ENCODE measurements around the gene LLGL2.
"Not testable (repeated sequence)": the region's sequence is repeated elsewhere in the genome, so short reads cannot be mapped to it uniquely, and the experiment has no call there.

LLGL2 gene

GRCh38 chr17:75590314-75590761, 64.8 kb downstream of the LLGL2 start:
- no peak for DNase-seq (ENCODE audit: low read depth)

GRCh38 chr17:75590849-75591721, 65.6 kb downstream of the LLGL2 start:
- DNase-seq (ENCODE audit: low read depth) = no peak

- no peak for DNase-seq (ENCODE audit: low read depth)
Measured at GRCh38 chr17:75591722-75592302, 66.3 kb downstream of the LLGL2 start.

DNA sequence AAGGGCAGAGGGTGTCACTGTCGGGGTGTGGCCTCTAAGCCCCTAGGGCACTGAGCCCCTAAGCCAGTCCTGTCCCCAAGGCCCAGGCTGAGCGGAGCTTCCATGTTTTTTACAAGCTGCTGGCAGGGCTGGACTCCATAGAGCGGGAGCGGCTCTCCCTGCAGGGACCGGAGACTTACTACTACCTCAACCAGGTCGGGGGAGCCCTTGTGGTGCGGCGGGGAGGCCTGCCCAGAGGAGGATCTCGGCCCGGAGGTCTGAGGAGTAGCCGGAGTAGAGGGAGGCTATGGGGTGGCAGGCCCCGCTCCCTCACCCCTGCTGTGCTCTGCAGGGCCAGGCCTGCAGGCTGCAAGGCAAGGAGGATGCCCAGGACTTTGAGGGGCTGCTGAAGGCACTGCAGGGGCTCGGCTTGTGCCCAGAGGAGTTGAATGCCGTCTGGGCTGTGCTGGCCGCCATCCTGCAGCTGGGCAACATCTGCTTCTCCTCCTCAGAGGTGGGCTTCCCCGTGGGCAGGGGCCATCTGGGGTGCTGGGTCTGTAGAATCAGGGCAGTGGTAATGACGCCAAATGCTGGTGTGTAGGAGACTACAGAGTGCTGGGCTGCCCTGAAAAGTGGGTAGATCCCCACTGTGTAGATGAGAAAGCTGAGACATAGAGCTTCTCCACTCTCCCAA, 67.0 kb downstream of the LLGL2 start:
- DNase-seq (ENCODE audit: low read depth) = no peak

DNA sequence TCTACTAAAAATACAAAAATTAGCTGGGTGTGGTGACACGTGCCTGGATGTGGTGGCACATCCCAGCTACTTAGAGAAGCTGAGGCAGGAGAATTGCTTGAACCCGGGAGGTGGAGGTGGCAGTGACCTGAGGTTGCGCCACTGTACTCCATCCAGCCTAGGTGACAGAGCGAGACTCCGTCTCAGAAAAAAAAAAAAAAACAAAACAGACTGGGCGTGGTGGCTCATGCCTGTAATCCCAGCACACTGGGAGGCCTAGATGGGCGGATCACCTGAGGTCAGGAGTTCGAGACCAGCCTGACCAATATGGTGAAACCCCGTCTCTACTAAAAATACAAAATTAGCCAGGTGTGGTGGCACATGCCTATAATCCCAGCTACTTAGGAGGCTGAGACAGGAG, 67.9 kb downstream of the LLGL2 start:
- DNase-seq (ENCODE audit: low read depth) = not testable (repeated sequence)

DNA sequence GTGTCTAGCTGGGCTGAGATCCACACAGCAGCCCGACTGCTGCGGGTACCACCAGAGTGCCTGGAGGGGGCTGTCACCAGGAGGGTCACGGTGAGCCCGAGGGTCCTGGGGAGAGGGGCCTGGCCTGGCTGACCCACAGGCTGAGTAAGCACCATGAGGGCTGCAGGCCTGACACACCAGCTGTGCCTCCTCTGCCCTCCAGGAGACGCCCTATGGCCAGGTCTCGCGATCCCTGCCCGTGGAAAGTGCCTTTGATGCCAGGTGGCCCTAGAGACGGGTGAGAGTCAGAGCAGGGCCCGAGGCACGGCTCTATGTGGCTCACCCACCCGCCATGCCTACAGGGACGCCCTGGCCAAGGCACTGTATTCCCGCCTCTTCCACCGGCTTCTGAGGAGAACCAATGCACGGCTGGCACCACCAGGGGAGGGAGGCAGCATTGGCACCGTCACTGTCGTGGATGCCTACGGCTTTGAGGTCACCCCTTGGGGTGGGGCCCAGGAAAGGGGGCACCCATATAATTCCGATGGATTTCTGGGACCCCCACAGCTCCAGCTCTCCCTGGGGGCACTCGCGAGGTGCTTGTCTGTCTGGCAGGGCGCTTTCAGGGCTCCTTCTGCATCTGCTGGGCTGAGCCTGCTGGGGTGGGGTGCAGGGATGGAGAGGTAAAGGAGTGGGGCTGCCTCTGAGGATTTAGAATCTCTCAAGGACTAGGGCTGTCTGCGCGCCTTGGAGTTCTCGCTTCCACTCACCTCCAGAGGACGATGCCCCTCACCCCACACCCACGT, 69.2 kb downstream of the LLGL2 start:
- DNase-seq (ENCODE audit: low read depth) = no peak

GRCh38 chr17:75595284-75595919, 69.9 kb downstream of the LLGL2 start:
- DNase-seq (ENCODE audit: low read depth) = no peak

DNA sequence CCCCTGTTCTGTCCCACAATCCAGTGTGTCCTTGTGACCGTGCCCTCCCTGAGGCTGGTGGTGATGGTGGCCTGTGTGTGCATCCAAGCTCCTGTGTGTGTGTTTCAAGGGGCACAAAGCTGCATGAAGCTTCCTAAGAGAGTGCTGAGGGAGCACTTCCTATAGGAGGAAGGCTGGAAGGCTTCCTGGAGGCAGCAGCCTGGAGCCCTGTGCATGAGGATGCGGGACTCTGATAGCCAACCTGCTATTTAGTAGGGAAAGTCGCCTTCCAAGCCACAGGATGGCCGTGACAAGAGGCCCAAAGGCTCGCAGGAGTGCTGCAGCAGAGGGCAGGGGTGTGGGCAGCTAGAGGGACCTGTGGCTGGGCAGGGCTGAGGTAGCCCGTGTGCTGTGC, 70.4 kb downstream of the LLGL2 start:
- no peak for DNase-seq (ENCODE audit: low read depth)

DNA sequence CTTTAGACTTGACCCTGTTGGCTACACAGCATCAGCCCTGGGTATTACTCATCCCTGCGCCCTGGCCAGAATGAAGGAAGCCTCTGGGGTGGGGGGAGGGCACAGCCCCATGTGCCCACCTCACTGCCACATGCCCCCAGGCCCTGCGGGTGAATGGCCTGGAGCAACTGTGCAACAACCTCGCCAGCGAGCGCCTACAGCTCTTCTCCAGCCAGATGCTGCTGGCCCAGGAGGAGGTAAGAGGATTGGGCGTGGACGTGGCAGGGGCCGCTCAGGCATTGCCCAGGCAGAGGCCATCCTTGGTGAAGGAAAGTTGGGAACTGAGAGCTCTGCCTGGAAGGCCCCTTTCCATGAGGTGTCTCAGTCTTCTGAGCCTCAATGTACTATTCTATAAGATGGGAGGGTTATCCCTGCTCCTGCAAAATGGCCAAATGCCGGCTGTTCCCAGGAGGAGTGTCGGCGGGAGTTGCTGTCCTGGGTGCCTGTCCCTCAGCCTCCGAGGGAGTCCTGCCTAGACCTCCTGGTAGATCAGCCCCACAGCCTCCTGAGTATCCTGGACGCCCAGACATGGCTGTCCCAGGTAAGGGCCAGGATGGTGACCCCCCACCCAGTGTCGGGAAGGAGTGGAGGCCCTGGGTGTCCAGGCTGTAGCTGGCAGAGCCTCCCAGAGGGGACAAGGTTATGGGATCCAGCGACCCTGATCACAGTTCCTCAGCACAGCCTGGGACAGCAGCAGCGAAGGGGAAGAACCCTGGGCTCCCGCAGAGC, 71.0 kb downstream of the LLGL2 start:
- DNase-seq (ENCODE audit: low read depth) = no peak

DNA sequence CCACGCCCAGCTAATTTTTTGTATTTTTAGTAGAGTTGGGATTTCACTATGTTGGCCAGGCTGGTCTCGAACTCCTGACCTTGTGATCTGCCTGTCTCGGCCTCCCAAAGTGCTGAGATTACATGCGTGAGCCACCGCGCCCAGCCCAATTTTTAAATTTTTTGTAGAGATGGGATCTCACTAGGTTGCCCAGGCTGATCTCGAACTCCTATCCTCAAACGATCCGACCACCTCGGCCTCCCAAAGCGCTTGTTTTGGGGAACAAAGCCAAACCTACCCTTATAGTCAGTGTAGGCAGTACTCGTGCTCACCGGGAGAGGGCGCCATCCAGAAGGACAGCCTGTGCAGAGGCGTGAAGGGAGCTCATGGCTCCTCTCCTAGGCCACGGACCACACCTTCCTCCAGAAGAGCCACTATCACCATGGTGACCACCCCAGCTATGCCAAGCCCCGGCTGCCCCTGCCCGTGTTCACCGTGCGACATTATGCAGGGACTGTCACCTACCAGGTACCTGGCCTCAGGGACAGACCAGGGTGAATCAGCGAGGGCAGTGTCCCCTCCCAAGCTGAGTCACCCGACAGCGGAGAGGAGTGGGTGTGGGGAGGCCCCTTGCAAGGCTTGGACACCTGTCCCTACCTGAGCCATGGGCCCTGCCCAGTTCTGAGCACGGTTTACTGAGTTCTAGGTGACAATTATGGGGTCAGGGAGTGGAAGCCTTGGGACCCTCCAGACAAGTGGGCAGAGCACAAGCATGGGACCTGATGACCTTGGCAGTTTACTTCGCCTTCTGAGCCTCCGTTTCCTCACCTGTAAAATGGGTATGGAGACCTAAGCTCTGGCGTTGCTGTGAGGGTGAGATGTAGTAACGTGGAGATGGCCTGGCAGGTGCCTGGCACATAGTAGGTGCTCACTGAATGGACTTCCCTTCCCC, 75.8 kb downstream of the LLGL2 start:
- peak; percentile 44 for DNase-seq (ENCODE audit: low read depth)

DNA sequence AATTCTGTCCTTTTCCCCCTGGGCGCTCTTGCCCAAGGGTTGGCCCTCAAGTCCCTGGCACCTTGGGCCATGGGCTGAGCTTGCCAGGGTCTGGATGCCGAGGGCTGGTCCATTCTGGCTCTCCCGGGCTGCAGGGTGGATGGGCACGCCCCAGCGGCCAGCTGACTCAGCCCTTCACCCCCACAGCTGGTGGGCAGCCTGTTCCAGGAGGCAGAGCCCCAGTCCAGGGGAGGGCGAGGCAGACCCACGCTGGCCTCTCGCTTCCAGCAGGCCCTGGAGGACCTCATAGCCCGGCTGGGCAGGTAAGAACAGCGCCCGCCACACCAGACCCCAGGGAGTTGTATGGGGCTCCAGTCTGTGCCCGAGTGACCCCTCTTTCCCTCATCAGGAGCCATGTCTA, 77.1 kb downstream of the LLGL2 start:
- DNase-seq (ENCODE audit: low read depth) = no peak

- no peak for DNase-seq (ENCODE audit: low read depth)
Measured at GRCh38 chr17:75603123-75603522, 77.6 kb downstream of the LLGL2 start.

- DNase-seq (ENCODE audit: low read depth) = no peak
Measured at GRCh38 chr17:75604034-75604695, 78.7 kb downstream of the LLGL2 start.

DNA sequence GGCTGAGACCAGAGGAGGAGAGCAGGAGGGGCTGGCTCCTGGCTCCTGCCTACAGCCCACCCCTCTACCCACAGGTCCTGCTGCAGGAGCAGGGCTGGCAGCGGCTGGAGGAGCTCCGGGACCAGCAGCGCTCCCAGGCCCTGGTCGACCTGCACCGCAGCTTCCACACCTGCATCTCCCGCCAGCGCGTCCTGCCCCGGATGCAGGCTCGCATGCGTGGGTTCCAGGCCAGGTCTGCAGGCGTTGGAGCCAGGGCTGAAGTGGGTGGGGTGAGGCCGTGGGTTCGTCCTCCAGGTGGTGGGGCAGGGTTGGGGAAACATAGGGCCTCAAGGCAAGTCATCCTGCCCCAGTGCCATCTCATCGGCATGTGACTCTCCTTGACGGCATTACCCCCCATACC, 80.3 kb downstream of the LLGL2 start:
- DNase-seq (ENCODE audit: low read depth) = no peak

GRCh38 chr17:75607086-75607485, 81.6 kb downstream of the LLGL2 start:
- DNase-seq (ENCODE audit: low read depth) = no peak

DNA sequence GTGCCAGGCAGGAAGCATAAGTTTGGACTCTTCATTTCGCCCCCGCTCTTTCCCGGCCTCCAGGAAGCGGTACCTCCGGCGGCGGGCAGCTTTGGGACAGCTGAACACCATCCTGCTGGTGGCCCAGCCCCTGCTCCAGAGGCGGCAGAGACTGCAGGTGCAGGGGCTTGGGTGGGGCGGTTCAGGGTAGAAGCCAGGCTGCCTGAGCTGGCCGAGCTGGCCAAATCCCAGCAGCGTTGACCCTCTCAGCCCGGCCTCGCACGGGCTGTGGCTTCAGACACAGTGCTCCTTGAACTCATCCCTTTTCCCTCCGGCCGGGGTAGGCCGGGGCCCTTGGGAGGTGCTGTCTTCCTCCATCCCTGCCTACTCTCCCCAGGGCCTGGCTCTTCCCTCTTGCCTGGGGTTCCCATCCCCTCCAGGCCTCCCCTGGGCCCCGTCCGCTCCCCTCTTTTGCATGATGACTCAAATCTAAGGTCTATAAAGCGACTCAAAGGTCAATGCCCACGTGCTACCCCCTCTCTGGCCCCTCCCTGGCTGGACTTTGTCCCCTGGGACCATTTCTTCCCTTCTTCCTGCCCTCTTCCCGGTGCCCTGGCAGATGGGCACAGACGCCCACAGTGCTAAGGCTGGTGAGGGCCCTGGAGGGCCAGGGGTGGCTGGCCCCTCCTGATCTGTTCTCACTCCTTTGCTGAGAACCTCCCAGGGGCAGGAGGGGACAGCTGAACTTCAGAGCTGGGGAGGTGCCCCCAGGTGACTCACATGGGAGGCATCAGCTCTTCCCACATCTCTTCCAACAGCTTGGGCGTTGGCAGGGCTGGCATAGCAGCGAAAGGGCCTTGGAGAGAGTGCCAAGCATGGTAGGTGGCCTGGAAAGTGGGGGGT, 84.8 kb downstream of the LLGL2 start:
- DNase-seq (ENCODE audit: low read depth) = no peak

DNA sequence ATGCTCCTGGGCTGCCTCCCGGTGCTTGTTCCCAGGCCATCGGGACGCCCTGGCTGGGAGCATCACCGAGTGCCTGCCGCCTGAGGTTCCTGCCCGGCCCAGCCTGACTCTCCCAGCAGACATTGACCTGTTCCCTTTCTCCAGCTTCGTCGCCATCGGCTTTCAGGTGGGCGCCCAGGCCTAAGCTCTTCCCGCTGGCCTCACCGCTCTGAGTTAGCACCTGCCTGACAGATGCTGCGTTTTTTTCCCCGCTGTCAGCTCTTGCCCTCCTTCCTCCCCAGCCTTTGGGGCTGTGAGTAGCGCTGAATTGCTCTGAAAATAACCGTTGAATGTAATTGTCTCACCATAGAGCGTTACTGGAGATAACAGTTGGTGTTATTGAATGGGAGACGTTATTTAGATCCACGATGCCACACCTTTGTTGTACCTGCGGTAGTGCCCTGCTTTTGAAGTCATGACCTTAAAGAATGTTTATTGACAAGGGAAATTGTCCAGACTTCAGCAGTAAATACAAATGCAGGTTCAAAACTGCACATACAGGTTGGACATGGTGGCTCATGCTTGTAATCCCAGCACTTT, 86.4 kb downstream of the LLGL2 start:
- no peak for DNase-seq (ENCODE audit: low read depth)

Data from T follicular helper cell (primary cell).